ENCODE data around the gene TAF6. TPM values are rescaled to one million over a fixed set of nuclear protein-coding genes. Genes with fewer than 3 reads are reported as not detected.
A peak's percentile ranks its signal among the peaks of the same experiment; 100 is the strongest.

Gene TAF6
- total and polyA plus RNA-seq, 9 of the 15 experiments (the other 6 are each of a cell fraction or from before 2014, with no cell fraction given) = 0.78 to 78.7 (median 21.3) TPM

- no peak for TF ChIP-seq MGA (IDR thresholded peaks at IDR 0.05)
- peak; percentile 83 for TF ChIP-seq MAFF (IDR thresholded peaks at IDR 0.05; ENCODE audit: low read length)
- TF ChIP-seq MCM3 (IDR thresholded peaks at IDR 0.05) = no peak
- TF ChIP-seq SOX6 (IDR thresholded peaks at IDR 0.05) = peak; percentile 37; the same call in 1 of the 2 replicates
- TF ChIP-seq POLR2AphosphoS2 (IDR thresholded peaks at IDR 0.05; ENCODE audit: low read length) = peak; percentile 31; the same call in 1 of the 2 replicates
- TF ChIP-seq SMARCA5 (IDR thresholded peaks at IDR 0.05) = peak; percentile 39; the same call in 1 of the 2 replicates
- peak; percentile 93 for TF ChIP-seq ZNF316 (IDR thresholded peaks at IDR 0.05)
- no peak for TF ChIP-seq NFXL1 (CRISPR knock-in tag; IDR thresholded peaks at IDR 0.05)
- no peak for TF ChIP-seq TCF7L2 (IDR thresholded peaks at IDR 0.05; ENCODE audit: low read depth, low read length)
- no peak for TF ChIP-seq SRSF7 (optimal IDR thresholded peaks at IDR 0.05; ENCODE audit: low read depth, low read length)
- TF ChIP-seq MLX (CRISPR knock-in tag; conservative IDR thresholded peaks at IDR 0.05) = no peak
- TF ChIP-seq ASH1L (IDR thresholded peaks at IDR 0.05; ENCODE audit: borderline replicate concordance, low read depth, partially characterized antibody) = peak; percentile 27
- TF ChIP-seq MNT (conservative IDR thresholded peaks at IDR 0.05) = 0 out of 4 replicates have a peak, but pooled peaks of 1 of the 2 experiments have one; percentile 19
- TF ChIP-seq MXD1 (CRISPR knock-in tag; IDR thresholded peaks at IDR 0.05; ENCODE audit: borderline replicate concordance, poor library complexity, severe bottlenecking) = no peak
- TF ChIP-seq ELF4 (CRISPR knock-in tag; IDR thresholded peaks at IDR 0.05) = peak; percentile 54; the same call in 1 of the 2 replicates
- no peak for TF ChIP-seq ZEB2 (IDR thresholded peaks at IDR 0.05)
Observed at GRCh38 chr7:100152404-100152803, 33.2 kb upstream of the TAF6 start (continued).

Data from K562 (cell line).